ENCODE data around the gene ARL15.

- TF ChIP-seq, protein P1, sequence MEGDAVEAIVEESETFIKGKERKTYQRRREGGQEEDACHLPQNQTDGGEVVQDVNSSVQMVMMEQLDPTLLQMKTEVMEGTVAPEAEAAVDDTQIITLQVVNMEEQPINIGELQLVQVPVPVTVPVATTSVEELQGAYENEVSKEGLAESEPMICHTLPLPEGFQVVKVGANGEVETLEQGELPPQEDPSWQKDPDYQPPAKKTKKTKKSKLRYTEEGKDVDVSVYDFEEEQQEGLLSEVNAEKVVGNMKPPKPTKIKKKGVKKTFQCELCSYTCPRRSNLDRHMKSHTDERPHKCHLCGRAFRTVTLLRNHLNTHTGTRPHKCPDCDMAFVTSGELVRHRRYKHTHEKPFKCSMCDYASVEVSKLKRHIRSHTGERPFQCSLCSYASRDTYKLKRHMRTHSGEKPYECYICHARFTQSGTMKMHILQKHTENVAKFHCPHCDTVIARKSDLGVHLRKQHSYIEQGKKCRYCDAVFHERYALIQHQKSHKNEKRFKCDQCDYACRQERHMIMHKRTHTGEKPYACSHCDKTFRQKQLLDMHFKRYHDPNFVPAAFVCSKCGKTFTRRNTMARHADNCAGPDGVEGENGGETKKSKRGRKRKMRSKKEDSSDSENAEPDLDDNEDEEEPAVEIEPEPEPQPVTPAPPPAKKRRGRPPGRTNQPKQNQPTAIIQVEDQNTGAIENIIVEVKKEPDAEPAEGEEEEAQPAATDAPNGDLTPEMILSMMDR (IDR thresholded peaks at IDR 0.05): no peak
- TF ChIP-seq POLR2A (IDR thresholded peaks at IDR 0.05): no peak
- no peak for TF ChIP-seq EP300 (IDR thresholded peaks at IDR 0.05)
Measured at GRCh38 chr5:54324651-54325271, 14.4 kb upstream of the ARL15 start.
